Inflammatory macrophage treated with lipopolysaccharide for 4 hours (primary cell): ENCODE data around the gene CKB.

Source experiments
- DNase-seq: peaks from one replicate; pipeline ENCODE4 v3.0.0-alpha.2; 2020

Gene CKB

GRCh38 chr14:103483600-103483999 is 39.0 kb downstream of the CKB start:
- no peak for DNase-seq

- DNase-seq: peak; percentile 87
Observed at GRCh38 chr14:103480595-103480994, 42.0 kb downstream of the CKB start.

DNA sequence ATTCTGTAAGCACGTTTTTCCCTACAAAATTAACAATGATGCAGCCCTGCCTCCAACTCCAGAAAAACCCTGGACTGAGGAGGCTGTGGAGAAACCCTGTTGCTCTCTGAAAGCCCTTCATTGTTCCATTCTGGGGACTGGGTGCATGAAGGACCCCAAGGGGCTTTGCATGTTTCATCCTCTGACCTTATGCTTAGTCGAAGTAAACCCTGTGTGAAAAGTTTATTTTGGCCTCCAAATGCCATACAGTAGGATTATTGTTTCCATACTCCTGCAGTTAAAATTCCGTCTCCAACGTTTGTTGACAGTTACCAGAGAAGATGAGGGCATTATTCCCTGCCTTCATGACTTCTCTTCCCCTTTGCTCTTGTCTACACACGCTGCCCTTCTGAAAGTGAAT is 46.0 kb downstream of the CKB start:
- no peak for DNase-seq

- DNase-seq: no peak
Observed at GRCh38 chr14:103476065-103476464, 46.6 kb downstream of the CKB start.

GRCh38 chr14:103474893-103475292 is 47.7 kb downstream of the CKB start:
- no peak for DNase-seq

DNA sequence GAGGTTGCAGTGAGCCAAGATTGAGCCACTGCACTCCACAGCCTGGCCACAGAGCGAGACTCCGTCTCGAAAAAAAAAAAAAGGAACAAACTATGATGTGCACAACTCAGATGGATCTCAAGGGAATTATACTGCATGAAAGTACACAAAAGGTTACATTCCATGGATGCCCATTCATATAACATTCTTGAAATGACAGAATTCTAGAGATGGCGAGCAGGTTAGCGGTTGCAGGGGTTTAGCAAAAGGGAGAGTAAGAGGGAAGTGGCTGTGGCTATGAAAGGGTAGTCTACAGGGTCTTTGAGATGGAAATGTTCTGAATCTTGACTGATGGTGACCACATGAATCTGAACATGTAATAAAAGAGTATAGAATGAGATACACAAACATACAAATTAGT is 49.7 kb downstream of the CKB start:
- DNase-seq: no peak
